H9 (cell line): ENCODE data around the gene SIGLEC10. TPM values are rescaled to one million over a fixed set of nuclear protein-coding genes. Genes with fewer than 3 reads are reported as not detected.
A peak's percentile ranks its signal among the peaks of the same experiment; 100 is the strongest.

Source experiments
- DNase-seq: peaks from one replicate; pipeline ENCODE4 v3.0.0-alpha.2; 2017
- H2AFZ ChIP-seq: one replicate; pipeline ENCODE4 v1.6.1; 2013; ENCODE audit warnings: mild to moderate bottlenecking, low read length, control low read depth, moderate library complexity
- H2AK5ac ChIP-seq: 2 replicates; pipeline ENCODE4 v1.6.1; 2013; ENCODE audit warnings: low read length, control low read depth, mixed read lengths; ENCODE audit not compliant: insufficient read length
- H2BK120ac ChIP-seq: one replicate; pipeline ENCODE4 v1.6.1; 2013; ENCODE audit warnings: low read depth, mild to moderate bottlenecking, low read length, control low read depth, inconsistent platforms; ENCODE audit not compliant: poor library complexity, severe bottlenecking
- H2BK12ac ChIP-seq: 2 replicates; pipeline ENCODE4 v1.6.1; 2013; ENCODE audit warnings: low read length, control low read depth, mixed read lengths, low read depth; ENCODE audit not compliant: insufficient read length
- H2BK15ac ChIP-seq: 2 replicates; pipeline ENCODE4 v1.6.1; 2013; ENCODE audit warnings: low read depth, low read length, control low read depth
- H2BK20ac ChIP-seq: one replicate; pipeline ENCODE4 v1.6.1; 2013; ENCODE audit warnings: low read depth, mild to moderate bottlenecking, low read length, control low read depth, inconsistent platforms; ENCODE audit not compliant: poor library complexity, severe bottlenecking
- H2BK5ac ChIP-seq: 2 replicates; pipeline ENCODE4 v1.6.1; 2013; ENCODE audit warnings: low read length, control low read depth, mixed read lengths; ENCODE audit not compliant: insufficient read length
- H3K14ac ChIP-seq: 2 replicates; pipeline ENCODE4 v1.6.1; 2013; ENCODE audit warnings: low read length, control low read depth; ENCODE audit not compliant: insufficient read depth
- H3K18ac ChIP-seq: 2 replicates; pipeline ENCODE4 v1.6.1; 2013; ENCODE audit warnings: low read depth, mild to moderate bottlenecking, mixed read lengths, low read length, control low read depth; ENCODE audit not compliant: insufficient read length
- H3K23ac ChIP-seq: 2 replicates; pipeline ENCODE4 v1.6.1; 2013; ENCODE audit warnings: low read length, control low read depth, mixed read lengths, low read depth; ENCODE audit not compliant: insufficient read length
- H3K23me2 ChIP-seq: 2 replicates; pipeline ENCODE4 v1.6.1; 2013; ENCODE audit warnings: low read depth, mild to moderate bottlenecking, mixed read lengths, low read length, control low read depth; ENCODE audit not compliant: insufficient read length, poor library complexity, severe bottlenecking
- H3K27ac ChIP-seq: 2 replicates; pipeline ENCODE4 v1.5.1; 2013; ENCODE audit warnings: low read length, control low read depth, mixed read lengths, low read depth; ENCODE audit not compliant: insufficient read length
- H3K27me3 ChIP-seq: 2 replicates; pipeline ENCODE4 v1.6.1; 2013; ENCODE audit warnings: low read length, control low read depth, inconsistent platforms; ENCODE audit not compliant: insufficient read depth
- H3K4ac ChIP-seq: 2 replicates; pipeline ENCODE4 v1.6.1; 2013; ENCODE audit warnings: low read depth, mild to moderate bottlenecking, control low read depth, inconsistent platforms, low read length, moderate library complexity
- H3K4me1 ChIP-seq: 2 replicates; pipeline ENCODE4 v1.6.1; 2013; ENCODE audit warnings: low read length, control low read depth, inconsistent platforms; ENCODE audit not compliant: insufficient read depth
- H3K4me2 ChIP-seq: 2 replicates; pipeline ENCODE4 v1.6.1; 2013; ENCODE audit warnings: low read length, control low read depth, mixed read lengths; ENCODE audit not compliant: insufficient read length, insufficient read depth
- H3K56ac ChIP-seq: 2 replicates; pipeline ENCODE4 v1.6.1; 2013; ENCODE audit warnings: low read depth, mild to moderate bottlenecking, mixed read lengths, low read length, control low read depth; ENCODE audit not compliant: insufficient read length
- H3K79me1 ChIP-seq: 2 replicates; pipeline ENCODE4 v1.6.1; 2013; ENCODE audit warnings: low read depth, mild to moderate bottlenecking, moderate library complexity, low read length, control low read depth, inconsistent platforms; ENCODE audit not compliant: insufficient read depth, poor library complexity, severe bottlenecking
- H3K79me2 ChIP-seq: 2 replicates; pipeline ENCODE4 v1.6.1; 2013; ENCODE audit warnings: low read length, control low read depth, inconsistent platforms; ENCODE audit not compliant: insufficient read depth
- H3K9ac ChIP-seq: 2 replicates; pipeline ENCODE4 v1.6.1; 2013; ENCODE audit warnings: low read length, control low read depth, mixed read lengths; ENCODE audit not compliant: insufficient read length; ENCODE audit errors: extremely low read depth
- H3K9me3 ChIP-seq: one replicate; pipeline ENCODE4 v1.6.1; 2013; ENCODE audit warnings: low read depth, low read length, inconsistent platforms; ENCODE audit not compliant: control insufficient read depth
- H3T11ph ChIP-seq: one replicate; pipeline ENCODE4 v1.6.1; 2013; ENCODE audit warnings: mild to moderate bottlenecking, low read length, control low read depth, inconsistent platforms
- H4K20me1 ChIP-seq: one replicate; pipeline ENCODE4 v1.6.1; 2013; ENCODE audit not compliant: control insufficient read depth, insufficient read length, insufficient read depth
- H4K5ac ChIP-seq: 2 replicates; pipeline ENCODE4 v1.6.1; 2013; ENCODE audit warnings: low read depth, mild to moderate bottlenecking, mixed read lengths, low read length, control low read depth; ENCODE audit not compliant: insufficient read length
- H4K8ac ChIP-seq: replicated peaks from 2 replicates; pipeline ENCODE4 v1.6.1; 2013; ENCODE audit warnings: low read length, control low read depth, mixed read lengths, low read depth; ENCODE audit not compliant: insufficient read length
- H4K91ac ChIP-seq: 2 replicates; pipeline ENCODE4 v1.6.1; 2013; ENCODE audit warnings: low read depth, mild to moderate bottlenecking, moderate library complexity, mixed read lengths, low read length, control low read depth; ENCODE audit not compliant: insufficient read length
- H3K27ac Mint-ChIP-seq, 3 experiments: 2 replicates in 2 of 3; 3 replicates in 1 of 3; pipeline ENCODE4 v1.8.0; 2020 to 2021; ENCODE audit warnings: mixed read lengths in 3 of 3, mild to moderate bottlenecking in 1 of 3, moderate library complexity in 1 of 3
- H3K27me3 Mint-ChIP-seq: 2 replicates; pipeline ENCODE4 v1.8.0; 2021; ENCODE audit warnings: low read depth, mild to moderate bottlenecking, moderate library complexity, mixed read lengths
- H3K36me3 Mint-ChIP-seq, 3 experiments: 2 replicates in 2 of 3; 3 replicates in 1 of 3; pipeline ENCODE4 v1.8.0; 2020 to 2021; ENCODE audit warnings: low read depth in 3 of 3, mixed read lengths in 3 of 3; ENCODE audit not compliant: insufficient read depth in 1 of 3
- H3K4me1 Mint-ChIP-seq, 2 experiments: 2 replicates each; pipeline ENCODE4 v1.8.0; 2020; ENCODE audit warnings: mixed read lengths in 2 of 2
- H3K4me3 Mint-ChIP-seq, 2 experiments: 2 replicates in 1 of 2; 3 replicates in 1 of 2; pipeline ENCODE4 v1.8.0; 2020 to 2021; ENCODE audit warnings: mild to moderate bottlenecking in 2 of 2, mixed read lengths in 2 of 2, moderate library complexity in 1 of 2
- H3K9me3 Mint-ChIP-seq, 2 experiments: 2 replicates in 1 of 2; 3 replicates in 1 of 2; pipeline ENCODE4 v1.8.0; 2020; ENCODE audit warnings: mild to moderate bottlenecking in 2 of 2, mixed read lengths in 2 of 2, moderate library complexity in 1 of 2
- WGBS: extraction: QIAGEN DNeasy Blood & Tissue Kit; methylation state at CpG from one replicate; pipeline ENCODE4 v1.1.7; 2013; ENCODE audit warnings: missing lambda C conversion rate, low lambda C conversion rate, mixed read lengths; ENCODE audit not compliant: insufficient read length; ENCODE audit errors: extremely low coverage; 5-methylcytosine and 5-hydroxymethylcytosine counted together
- total RNA-seq: library from RNA; stranded (reverse); gene quantifications from 2 replicates; pipeline ENCODE4 v1.2.1, GENCODE V29; 2021
- TF ChIP-seq, protein P1 (sequence below): fragments of 200-600 bp; sonication (generic); conservative IDR thresholded peaks from 3 replicates; pipeline ENCODE4 v1.8.0; 2021; ENCODE audit warnings: antibody characterized with exemption, mild to moderate bottlenecking

SIGLEC10 gene
- total RNA-seq, 1 experiment from 2014 or later = not detected

DNA sequence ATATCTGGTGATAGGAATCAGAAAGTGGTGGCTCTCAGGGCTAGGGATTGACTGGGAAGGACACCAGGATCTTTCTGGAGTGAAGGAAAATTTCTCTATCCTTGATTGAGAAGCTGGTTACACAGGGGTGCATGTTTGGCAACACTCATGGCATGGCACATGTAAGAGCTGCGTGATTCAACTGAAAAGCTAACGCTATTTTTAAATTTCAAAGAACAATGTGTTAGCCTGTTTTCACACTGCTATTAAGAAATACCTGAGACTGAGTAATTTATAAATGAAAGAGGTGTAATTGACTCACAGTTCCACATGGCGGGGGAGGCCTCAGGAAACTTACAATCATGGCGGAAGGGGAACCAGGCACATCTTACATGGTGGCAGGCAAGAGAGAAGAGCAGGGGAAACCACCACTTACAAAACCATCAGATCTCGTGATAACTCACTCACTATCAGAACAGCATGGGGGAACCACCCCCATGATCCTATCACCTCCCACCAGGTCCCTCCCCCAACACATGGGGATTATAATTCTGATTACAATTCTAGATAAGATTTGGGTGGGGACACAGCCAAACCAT is 33.4 kb upstream of the SIGLEC10 start:
- Mint-ChIP-seq H3K27ac (peak overlapping the region in 1 of 3 experiments; percentile 40; a peak in 1 of 7 replicates), H3K4me1 (peaks cover 0 to 2% of the 10 kb centered on the region in 2 experiments; a peak in 1 of 4 replicates), H3K9me3 (peaks cover 29 to 88% of the 10 kb centered on the region in 2 experiments), H3K36me3 (peaks cover 0 to 5% (median 5%) of the 10 kb centered on the region in 3 experiments; a peak in 1 of 7 replicates), H3K4me3 (no peak overlapping the region), H3K27me3 (peaks cover 45% of the 10 kb centered on the region)
- H3K79me2 ChIP-seq = no peaks in the 10 kb centered on the region
- H4K5ac ChIP-seq = no peak overlapping the region
- H2BK15ac ChIP-seq = no peak overlapping the region
- H2BK5ac ChIP-seq = no peak overlapping the region
- no peaks in the 10 kb centered on the region for H3K79me1 ChIP-seq
- no peak overlapping the region for H3K18ac ChIP-seq
- H3K9me3 ChIP-seq = no peaks in the 10 kb centered on the region
- no peak overlapping the region for H3K14ac ChIP-seq
- no peak overlapping the region for H4K91ac ChIP-seq
- no peak overlapping the region for H3K9ac ChIP-seq
- H3K23ac ChIP-seq = no peak overlapping the region
- no peak overlapping the region for H2BK120ac ChIP-seq
- H2BK12ac ChIP-seq = no peak overlapping the region
- no peak overlapping the region for H3K4ac ChIP-seq
- WGBS = no CpG with 5 or more reads among the region's 5 CpGs
- no peak overlapping the region for H3K56ac ChIP-seq
- H3T11ph ChIP-seq = no peak overlapping the region
- no peak for DNase-seq
- no peak overlapping the region for H2AFZ ChIP-seq
- TF ChIP-seq, protein P1, sequence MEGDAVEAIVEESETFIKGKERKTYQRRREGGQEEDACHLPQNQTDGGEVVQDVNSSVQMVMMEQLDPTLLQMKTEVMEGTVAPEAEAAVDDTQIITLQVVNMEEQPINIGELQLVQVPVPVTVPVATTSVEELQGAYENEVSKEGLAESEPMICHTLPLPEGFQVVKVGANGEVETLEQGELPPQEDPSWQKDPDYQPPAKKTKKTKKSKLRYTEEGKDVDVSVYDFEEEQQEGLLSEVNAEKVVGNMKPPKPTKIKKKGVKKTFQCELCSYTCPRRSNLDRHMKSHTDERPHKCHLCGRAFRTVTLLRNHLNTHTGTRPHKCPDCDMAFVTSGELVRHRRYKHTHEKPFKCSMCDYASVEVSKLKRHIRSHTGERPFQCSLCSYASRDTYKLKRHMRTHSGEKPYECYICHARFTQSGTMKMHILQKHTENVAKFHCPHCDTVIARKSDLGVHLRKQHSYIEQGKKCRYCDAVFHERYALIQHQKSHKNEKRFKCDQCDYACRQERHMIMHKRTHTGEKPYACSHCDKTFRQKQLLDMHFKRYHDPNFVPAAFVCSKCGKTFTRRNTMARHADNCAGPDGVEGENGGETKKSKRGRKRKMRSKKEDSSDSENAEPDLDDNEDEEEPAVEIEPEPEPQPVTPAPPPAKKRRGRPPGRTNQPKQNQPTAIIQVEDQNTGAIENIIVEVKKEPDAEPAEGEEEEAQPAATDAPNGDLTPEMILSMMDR = no peak
- no peaks in the 10 kb centered on the region for H3K27me3 ChIP-seq
- H3K27ac ChIP-seq = no peak overlapping the region
- H2BK20ac ChIP-seq = no peak overlapping the region
- H4K20me1 ChIP-seq = peaks cover 3% of the 10 kb centered on the region
- H4K8ac ChIP-seq = no peak overlapping the region
- no peak overlapping the region for H3K4me2 ChIP-seq
- no peaks in the 10 kb centered on the region for H3K23me2 ChIP-seq
- H2AK5ac ChIP-seq = no peak overlapping the region
- H3K4me1 ChIP-seq = no peaks in the 10 kb centered on the region
